GM19099 (cell line): Measurements from ENCODE around the gene HPSE2.

Experiments used
- POLR2A ChIP-seq: IDR thresholded peaks from 3 replicates; pipeline ENCODE4 v1.6.1; 2011; ENCODE audit warnings: low read depth; ENCODE audit not compliant: insufficient read length; ENCODE audit errors: extremely low read depth

Gene HPSE2

GRCh38 chr10:99207340-99207739 lies 28.3 kb downstream of the HPSE2 start:
- TF ChIP-seq POLR2A, result no peak

- TF ChIP-seq POLR2A, result no peak
Observed at GRCh38 chr10:99203310-99203709, 32.3 kb downstream of the HPSE2 start.

GRCh38 chr10:99172950-99173349 lies 62.7 kb downstream of the HPSE2 start:
- TF ChIP-seq POLR2A, result no peak

- no peak for TF ChIP-seq POLR2A
Observed at GRCh38 chr10:99172128-99172738, 63.4 kb downstream of the HPSE2 start.

- TF ChIP-seq POLR2A, result no peak
Observed at GRCh38 chr10:99170116-99170675, 65.5 kb downstream of the HPSE2 start.

GRCh38 chr10:99161165-99161564 lies 74.5 kb downstream of the HPSE2 start:
- no peak for TF ChIP-seq POLR2A

- no peak for TF ChIP-seq POLR2A
Observed at GRCh38 chr10:99143651-99144050, 92.0 kb downstream of the HPSE2 start.

GRCh38 chr10:99143011-99143410 lies 92.6 kb downstream of the HPSE2 start:
- no peak for TF ChIP-seq POLR2A

GRCh38 chr10:99125879-99126278 lies 109.8 kb downstream of the HPSE2 start:
- no peak for TF ChIP-seq POLR2A

GRCh38 chr10:99124376-99124775 lies 111.3 kb downstream of the HPSE2 start:
- TF ChIP-seq POLR2A, result no peak

- TF ChIP-seq POLR2A, result no peak
Observed at GRCh38 chr10:99123851-99124250, 111.8 kb downstream of the HPSE2 start.

GRCh38 chr10:99123336-99123735 lies 112.3 kb downstream of the HPSE2 start:
- TF ChIP-seq POLR2A, result no peak

GRCh38 chr10:99119258-99119748 lies 116.3 kb downstream of the HPSE2 start:
- TF ChIP-seq POLR2A, result no peak

- TF ChIP-seq POLR2A, result no peak
Observed at GRCh38 chr10:99115703-99116102, 119.9 kb downstream of the HPSE2 start.

- TF ChIP-seq POLR2A, result no peak
Observed at GRCh38 chr10:99085358-99085757, 150.3 kb downstream of the HPSE2 start.

GRCh38 chr10:99084161-99084560 lies 151.5 kb downstream of the HPSE2 start:
- TF ChIP-seq POLR2A, result no peak
